Measurements from ENCODE around the gene SYNE1. TPM values are rescaled to one million over a fixed set of nuclear protein-coding genes. Genes with fewer than 3 reads are reported as not detected.
A peak's percentile ranks its signal among the peaks of the same experiment; 100 is the strongest.

The SYNE1 gene
- polyA plus RNA-seq, 1 experiment: 35.7 TPM

- TF ChIP-seq CTCF (IDR thresholded peaks at IDR 0.05; ENCODE audit: low read depth, low read length): no peak
- Histone ChIP-seq H3K4me3 (ENCODE audit: low read depth, low read length) (no peak overlapping the region), H3K27me3 (ENCODE audit: control insufficient read depth, insufficient read depth, low read length) (no peaks in the 10 kb centered on the region), H3K9me3 (ENCODE audit: control insufficient read depth, insufficient read depth, low read length) (no peaks in the 10 kb centered on the region), H3K27ac (ENCODE audit: low read depth, low read length) (peak overlapping the region; percentile 41)
- DNase-seq (ENCODE audit: low read depth, low spot score): peak; percentile 36
- CTCF ChIA-PET: interaction anchor here (0.9 to 6.1 kb wide), 3 partner anchors 14 to 48 kb away, joined by 3 to 57 read pairs (median 14); no protein-coding TSS in a partner anchor
- POLR2A ChIA-PET: no interaction called here
Measured at GRCh38 chr6:152316024-152316423, 321.1 kb downstream of the SYNE1 start.

GRCh38 chr6:152314483-152314832 lies 322.7 kb downstream of the SYNE1 start:
- TF ChIP-seq CTCF (IDR thresholded peaks at IDR 0.05; ENCODE audit: low read depth, low read length): no peak; the same call in 1 of the 2 replicates
- H3K4me3 ChIP-seq (ENCODE audit: low read depth, low read length): no peak overlapping the region
- POLR2A ChIA-PET: no interaction called here
- DNase-seq (ENCODE audit: low read depth, low spot score): no peak
- H3K27ac ChIP-seq (ENCODE audit: low read depth, low read length): peak overlapping the region; percentile 69
- no peaks in the 10 kb centered on the region for H3K9me3 ChIP-seq (ENCODE audit: control insufficient read depth, insufficient read depth, low read length)
- no peaks in the 10 kb centered on the region for H3K27me3 ChIP-seq (ENCODE audit: control insufficient read depth, insufficient read depth, low read length)
- CTCF ChIA-PET: interaction anchor here (0.6 to 3.3 kb wide), 3 partner anchors 13 to 325 kb away, joined by 4 to 14 read pairs (median 4); no protein-coding TSS in a partner anchor

GRCh38 chr6:152313542-152314482 lies 323.4 kb downstream of the SYNE1 start:
- DNase-seq (ENCODE audit: low read depth, low spot score): peak; percentile 37
- H3K4me3 ChIP-seq (ENCODE audit: low read depth, low read length): no peak overlapping the region
- ChIA-PET POLR2A (no interaction called here), CTCF (interaction anchor here (0.7 to 3.3 kb wide), 2 partner anchors 12 kb away, joined by 6 to 14 read pairs; no protein-coding TSS in a partner anchor)
- no peaks in the 10 kb centered on the region for H3K9me3 ChIP-seq (ENCODE audit: control insufficient read depth, insufficient read depth, low read length)
- peak overlapping the region; percentile 69 for H3K27ac ChIP-seq (ENCODE audit: low read depth, low read length)
- peak; percentile 26 for TF ChIP-seq CTCF (IDR thresholded peaks at IDR 0.05; ENCODE audit: low read depth, low read length)
- no peaks in the 10 kb centered on the region for H3K27me3 ChIP-seq (ENCODE audit: control insufficient read depth, insufficient read depth, low read length)

GRCh38 chr6:152312434-152312833 lies 324.7 kb downstream of the SYNE1 start:
- POLR2A ChIA-PET: no interaction called here
- no peak for TF ChIP-seq CTCF (IDR thresholded peaks at IDR 0.05; ENCODE audit: low read depth, low read length)
- no peaks in the 10 kb centered on the region for H3K27me3 ChIP-seq (ENCODE audit: control insufficient read depth, insufficient read depth, low read length)
- H3K27ac ChIP-seq (ENCODE audit: low read depth, low read length): no peak overlapping the region
- no peak overlapping the region for H3K4me3 ChIP-seq (ENCODE audit: low read depth, low read length)
- CTCF ChIA-PET: no interaction called here
- no peaks in the 10 kb centered on the region for H3K9me3 ChIP-seq (ENCODE audit: control insufficient read depth, insufficient read depth, low read length)
- DNase-seq (ENCODE audit: low read depth, low spot score): no peak

- no peak for DNase-seq (ENCODE audit: low read depth, low spot score)
- Histone ChIP-seq H3K9me3 (ENCODE audit: control insufficient read depth, insufficient read depth, low read length) (no peaks in the 10 kb centered on the region), H3K27me3 (ENCODE audit: control insufficient read depth, insufficient read depth, low read length) (no peaks in the 10 kb centered on the region), H3K27ac (ENCODE audit: low read depth, low read length) (no peak overlapping the region), H3K4me3 (ENCODE audit: low read depth, low read length) (no peak overlapping the region)
- ChIA-PET POLR2A (no interaction called here), CTCF (interaction anchor here (1.4 kb wide), 1 partner anchor 42 kb away, joined by 3 read pairs; no protein-coding TSS in a partner anchor)
- no peak for TF ChIP-seq CTCF (IDR thresholded peaks at IDR 0.05; ENCODE audit: low read depth, low read length)
Measured at GRCh38 chr6:152310371-152310954, 326.7 kb downstream of the SYNE1 start.
